GM21515 (cell line): ENCODE data around the gene ZC3H4.

ENCODE experiments used
- ATAC-seq: cut with Tn5 transposase; IDR thresholded peaks from one replicate; pipeline ENCODE4 v1.9.1; 2021; ENCODE audit not compliant: unreplicated experiment

Gene ZC3H4

GRCh38 chr19:47023448-47023794 is 90.2 kb downstream of the ZC3H4 start:
- no peak for ATAC-seq

GRCh38 chr19:47022541-47023447 is 90.8 kb downstream of the ZC3H4 start:
- ATAC-seq: no peak

- no peak for ATAC-seq
Observed at GRCh38 chr19:47022140-47022536, 91.4 kb downstream of the ZC3H4 start.

GRCh38 chr19:47021536-47022139 is 91.9 kb downstream of the ZC3H4 start:
- no peak for ATAC-seq

- ATAC-seq: no peak
Observed at GRCh38 chr19:47020992-47021496, 92.5 kb downstream of the ZC3H4 start.

GRCh38 chr19:47020132-47020805 is 93.3 kb downstream of the ZC3H4 start:
- ATAC-seq: no peak

- no peak for ATAC-seq
Observed at GRCh38 chr19:47019431-47020041, 94.0 kb downstream of the ZC3H4 start, which contains the start of gene NPAS1. Gene NPAS1, plus strand, starts transcription at chr19:47019837. Its CDS starts 1,211 bp downstream, at chr19:47021048.

GRCh38 chr19:47018923-47019322 is 94.7 kb downstream of the ZC3H4 start:
- no peak for ATAC-seq
